ENCODE results near the gene TMEM92.
"Not testable (repeated sequence)": the region's sequence is repeated elsewhere in the genome, so short reads cannot be mapped to it uniquely, and the experiment has no call there.

Gene TMEM92

GRCh38 chr17:50270435-50271362 lies 3.6 kb upstream of the TMEM92 start:
- no peak overlapping the region for H3K4me3 ChIP-seq (ENCODE audit: low read depth, low read length)
- TF ChIP-seq, protein P1, sequence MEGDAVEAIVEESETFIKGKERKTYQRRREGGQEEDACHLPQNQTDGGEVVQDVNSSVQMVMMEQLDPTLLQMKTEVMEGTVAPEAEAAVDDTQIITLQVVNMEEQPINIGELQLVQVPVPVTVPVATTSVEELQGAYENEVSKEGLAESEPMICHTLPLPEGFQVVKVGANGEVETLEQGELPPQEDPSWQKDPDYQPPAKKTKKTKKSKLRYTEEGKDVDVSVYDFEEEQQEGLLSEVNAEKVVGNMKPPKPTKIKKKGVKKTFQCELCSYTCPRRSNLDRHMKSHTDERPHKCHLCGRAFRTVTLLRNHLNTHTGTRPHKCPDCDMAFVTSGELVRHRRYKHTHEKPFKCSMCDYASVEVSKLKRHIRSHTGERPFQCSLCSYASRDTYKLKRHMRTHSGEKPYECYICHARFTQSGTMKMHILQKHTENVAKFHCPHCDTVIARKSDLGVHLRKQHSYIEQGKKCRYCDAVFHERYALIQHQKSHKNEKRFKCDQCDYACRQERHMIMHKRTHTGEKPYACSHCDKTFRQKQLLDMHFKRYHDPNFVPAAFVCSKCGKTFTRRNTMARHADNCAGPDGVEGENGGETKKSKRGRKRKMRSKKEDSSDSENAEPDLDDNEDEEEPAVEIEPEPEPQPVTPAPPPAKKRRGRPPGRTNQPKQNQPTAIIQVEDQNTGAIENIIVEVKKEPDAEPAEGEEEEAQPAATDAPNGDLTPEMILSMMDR (IDR thresholded peaks at IDR 0.05; ENCODE audit: low read depth, low read length, missing control alignments) = no peak
- no peak for DNase-seq (ENCODE audit: low read depth)

DNA sequence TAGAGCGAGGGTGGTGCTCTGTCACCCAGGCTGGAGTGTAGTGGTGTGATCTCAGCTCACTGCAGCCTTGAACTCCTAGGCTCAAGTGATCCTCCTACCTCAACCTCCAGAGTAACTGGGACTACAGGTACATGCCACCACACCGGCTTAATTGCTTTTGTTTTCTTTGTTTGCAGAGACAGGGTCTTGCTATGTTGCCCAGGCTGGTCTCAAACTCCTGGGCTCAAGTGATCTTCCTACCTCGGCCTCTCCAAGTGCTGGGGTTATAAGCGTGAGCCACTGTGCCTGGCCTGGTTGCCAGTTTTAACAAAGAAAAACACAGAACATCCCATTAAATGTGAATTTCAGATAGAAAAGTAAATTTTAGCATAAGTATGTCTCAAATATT lies 2.9 kb upstream of the TMEM92 start:
- DNase-seq (ENCODE audit: low read depth); H3K4me3 ChIP-seq (ENCODE audit: low read depth, low read length): not testable (repeated sequence)

GRCh38 chr17:50272246-50272645 lies 2.0 kb upstream of the TMEM92 start:
- H3K4me3 ChIP-seq (ENCODE audit: low read depth, low read length) = no peak overlapping the region
- TF ChIP-seq, protein P1 (IDR thresholded peaks at IDR 0.05; ENCODE audit: low read depth, low read length, missing control alignments) = no peak

DNA sequence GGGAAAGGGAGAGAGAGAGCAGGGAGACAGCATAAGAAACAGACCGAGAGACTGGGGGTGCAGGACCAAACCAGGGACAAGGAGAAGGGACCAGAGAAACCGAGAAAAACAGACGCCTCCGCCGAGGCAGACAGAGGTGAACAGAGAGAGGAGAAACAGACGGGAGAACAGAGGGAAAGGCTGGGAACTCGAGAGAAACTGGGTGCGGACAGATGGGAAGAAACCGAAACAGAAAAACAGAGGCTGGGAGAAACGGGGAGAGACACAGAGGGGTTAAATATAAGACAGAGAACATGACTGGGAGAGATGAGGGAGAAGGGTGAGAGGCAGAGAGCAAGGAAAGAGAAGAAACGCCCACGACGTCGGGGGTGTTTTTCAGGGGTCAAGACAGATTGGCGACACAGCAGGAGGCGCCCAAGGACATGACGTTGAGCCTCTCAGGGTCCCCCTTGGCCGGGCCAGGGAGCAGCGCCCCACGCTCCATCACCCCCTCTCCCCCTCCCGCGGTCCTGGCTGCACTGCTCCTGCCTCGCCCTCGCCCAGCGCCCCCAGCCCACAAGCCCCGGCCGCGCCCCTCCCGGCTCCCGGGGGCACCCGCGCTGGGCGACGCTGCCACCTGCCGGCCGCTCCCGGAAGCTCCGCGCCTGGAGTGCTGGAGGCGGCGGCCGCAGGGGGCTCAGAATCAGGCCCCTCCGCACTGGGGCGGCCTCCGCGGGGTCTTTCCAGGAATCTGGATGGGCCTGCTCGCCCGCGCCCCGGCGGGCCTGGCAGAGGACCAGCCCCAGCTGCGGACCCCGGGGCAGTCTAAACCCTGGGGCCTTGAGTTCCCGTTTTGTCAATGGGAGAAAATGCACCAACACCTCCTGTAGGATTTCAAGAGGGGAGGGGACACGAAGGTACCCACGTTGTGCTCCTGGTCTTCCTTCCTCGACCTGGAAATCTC lies 1.3 kb upstream of the TMEM92 start:
- no peak overlapping the region; the same call in 1 of the 2 replicates for H3K4me3 ChIP-seq (ENCODE audit: low read depth, low read length)
- no peak for DNase-seq (ENCODE audit: low read depth)
- TF ChIP-seq, protein P1 (IDR thresholded peaks at IDR 0.05; ENCODE audit: low read depth, low read length, missing control alignments) = peak; percentile 64

More at GRCh38 chr17:50272246-50272645, 2.0 kb upstream of the TMEM92 start:
- DNase-seq (ENCODE audit: low read depth) = no peak

- DNase-seq (ENCODE audit: low read depth) = no peak
- TF ChIP-seq, protein P1 (IDR thresholded peaks at IDR 0.05; ENCODE audit: low read depth, low read length, missing control alignments) = no peak
- H3K4me3 ChIP-seq (ENCODE audit: low read depth, low read length) = no peak overlapping the region
Observed at GRCh38 chr17:50273654-50274040, 619 bp upstream of the TMEM92 start.

- no peak for DNase-seq (ENCODE audit: low read depth)
- TF ChIP-seq, protein P1 (IDR thresholded peaks at IDR 0.05; ENCODE audit: low read depth, low read length, missing control alignments) = no peak
- no peak overlapping the region for H3K4me3 ChIP-seq (ENCODE audit: low read depth, low read length)
Observed at GRCh38 chr17:50274897-50275221, 593 bp downstream of the TMEM92 start.

GRCh38 chr17:50275279-50275678 lies 1.0 kb downstream of the TMEM92 start:
- no peak for DNase-seq (ENCODE audit: low read depth)
- H3K4me3 ChIP-seq (ENCODE audit: low read depth, low read length) = no peak overlapping the region
- TF ChIP-seq, protein P1 (IDR thresholded peaks at IDR 0.05; ENCODE audit: low read depth, low read length, missing control alignments) = no peak

Measured in GM12864 (cell line).